NCI-H526 treated with DMSO at 0.1 percent for 48 hours (cell line): ENCODE measurements around the gene MYCBPAP.

ENCODE experiments used
- DNase-seq: peaks from one replicate; lab custom pipeline; 2025; lab: John Stamatoyannopoulos, UW

MYCBPAP gene

DNA sequence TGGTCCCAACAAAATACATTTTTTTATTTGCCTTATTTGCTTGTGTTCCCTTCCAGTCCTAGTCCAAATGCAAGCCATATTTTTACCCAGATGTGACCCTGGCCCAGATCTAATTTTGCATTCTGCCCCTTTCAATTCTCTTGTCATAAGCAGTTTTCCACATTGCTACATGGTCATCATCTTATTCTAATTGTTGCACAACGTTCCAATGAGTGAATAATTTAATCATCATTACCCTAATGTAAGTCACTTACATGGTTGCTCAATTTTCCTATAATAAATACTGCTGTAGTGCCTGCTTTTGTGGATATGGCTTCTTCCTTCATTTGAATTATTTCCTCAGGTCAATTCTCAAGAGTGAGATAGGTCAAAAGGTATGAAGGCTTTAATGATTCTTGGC lies 16.7 kb upstream of the MYCBPAP start:
- DNase-seq, result no peak

DNA sequence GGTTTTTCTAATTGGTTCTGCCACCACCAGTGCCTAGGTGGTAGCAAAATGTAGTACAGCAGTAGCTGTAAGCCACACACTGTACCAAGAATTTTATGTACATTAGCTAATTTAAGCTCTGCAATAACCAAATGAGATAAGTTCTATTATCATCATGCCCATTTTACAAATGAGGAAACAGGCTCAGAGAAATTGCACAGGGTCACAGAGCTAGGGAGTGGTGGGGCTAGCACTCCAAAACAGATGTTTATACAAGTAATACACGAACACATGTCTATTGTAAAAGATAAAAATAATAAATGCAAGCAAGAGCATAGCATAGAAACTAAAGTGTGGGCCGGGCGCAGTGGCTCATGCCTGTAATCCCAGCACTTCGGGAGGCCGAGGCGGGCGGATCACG lies 16.0 kb upstream of the MYCBPAP start:
- DNase-seq, result no peak

DNA sequence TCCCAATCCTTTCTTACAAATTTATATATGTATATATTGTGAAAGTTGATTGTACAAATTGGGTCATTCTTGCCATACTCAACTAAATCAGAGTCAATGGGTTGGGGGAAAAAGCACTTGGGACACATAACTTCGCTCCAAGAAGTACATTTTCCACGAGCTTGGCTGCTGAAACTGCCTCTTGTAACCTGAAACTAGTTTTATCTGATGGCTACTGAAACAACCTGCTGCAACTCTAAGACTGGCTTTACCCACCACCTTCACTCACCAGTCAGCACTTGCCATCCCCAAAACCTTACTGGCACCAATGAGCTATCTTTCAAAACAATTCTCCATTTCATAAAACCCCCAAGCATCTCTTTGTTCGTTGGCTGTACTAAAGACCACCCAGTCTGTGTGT lies 14.5 kb upstream of the MYCBPAP start:
- no peak for DNase-seq

DNA sequence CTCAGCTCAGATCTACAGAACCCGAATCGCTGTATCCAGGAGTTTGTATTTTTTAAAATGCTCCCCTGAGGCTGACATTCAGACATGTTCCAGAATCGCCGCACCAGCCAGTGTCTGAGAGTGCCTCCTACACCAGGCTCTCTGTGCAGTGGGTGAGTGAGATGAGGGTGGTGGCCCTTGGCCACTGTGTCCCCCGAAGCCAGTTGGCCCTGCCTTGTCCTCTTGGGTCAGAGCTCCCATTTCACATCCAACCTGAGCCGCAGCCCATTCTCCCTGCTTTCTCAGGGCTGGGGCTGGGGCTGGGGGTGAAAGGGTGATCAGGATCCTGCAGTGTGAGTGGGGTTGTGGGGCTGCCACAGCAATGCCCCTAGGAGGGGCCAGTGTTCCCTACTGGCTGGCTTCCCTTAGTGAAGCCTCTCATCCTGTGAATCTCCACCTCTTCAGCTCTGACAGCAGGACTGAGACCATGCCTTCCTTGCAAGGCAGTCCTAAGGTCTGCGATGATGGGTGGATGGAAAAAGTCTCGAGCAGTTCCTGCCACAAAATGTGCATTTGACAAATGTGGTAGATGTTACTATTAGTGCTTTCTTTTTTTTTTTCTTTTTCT lies 12.9 kb upstream of the MYCBPAP start:
- DNase-seq, result no peak

DNA sequence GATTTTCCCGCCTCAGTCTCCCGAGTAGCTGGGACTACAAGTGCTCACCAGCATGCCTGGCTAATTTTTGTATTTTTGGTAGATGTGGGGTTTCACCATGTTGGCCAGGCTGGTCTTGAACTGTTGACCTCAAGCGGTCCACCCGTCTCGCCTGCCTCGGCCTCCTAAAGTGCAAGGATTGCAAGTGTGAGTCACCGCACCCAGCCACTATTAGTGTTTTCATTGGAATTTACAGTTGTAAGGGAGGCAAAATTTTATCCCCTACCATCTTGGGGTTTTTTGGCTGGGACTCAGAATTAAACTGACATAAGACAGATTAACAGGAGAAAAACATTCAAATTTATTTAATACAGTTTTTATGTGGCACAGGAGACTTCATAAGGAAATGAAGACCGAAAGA lies 12.3 kb upstream of the MYCBPAP start:
- no peak for DNase-seq

DNA sequence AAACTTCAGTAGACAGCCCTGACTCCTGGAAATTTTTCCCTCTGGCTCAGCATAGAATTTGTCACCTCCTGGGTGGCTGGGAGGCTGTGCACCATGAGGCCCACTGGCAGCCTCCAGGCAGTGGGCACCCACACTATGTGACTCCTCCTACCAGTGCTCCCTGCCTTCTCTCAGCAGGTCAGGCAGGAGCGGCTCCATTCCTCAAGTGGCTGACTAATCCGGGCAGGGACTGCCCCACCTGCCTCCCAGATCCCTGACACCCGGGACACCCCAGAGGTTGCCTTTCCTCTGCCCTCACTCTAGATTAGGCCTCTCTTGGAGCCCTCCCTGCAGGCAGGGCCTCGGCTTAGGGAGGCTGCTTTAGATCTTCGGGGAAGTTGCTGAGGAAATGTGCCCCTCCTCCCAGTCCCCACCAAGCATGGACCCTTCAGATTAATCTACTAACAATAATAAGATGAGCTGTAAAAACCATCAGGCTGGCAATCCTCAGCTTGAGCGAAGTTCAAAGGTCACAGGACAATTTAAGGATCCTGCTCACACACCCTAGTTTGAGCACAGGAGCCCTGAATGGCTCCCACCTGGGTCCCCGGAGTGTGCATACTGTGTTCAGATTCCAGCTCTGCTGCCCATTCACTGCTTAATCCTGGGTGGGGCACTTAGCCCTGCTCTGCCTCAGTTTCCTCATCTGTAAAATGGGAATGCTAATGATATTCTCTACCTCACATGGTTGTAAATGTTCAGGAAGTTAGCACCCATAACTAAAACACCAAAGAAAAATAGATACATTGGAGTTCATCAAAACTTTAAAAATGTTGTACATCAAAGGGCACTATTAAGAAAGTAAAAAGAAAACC lies 10.0 kb upstream of the MYCBPAP start:
- DNase-seq, result no peak

DNA sequence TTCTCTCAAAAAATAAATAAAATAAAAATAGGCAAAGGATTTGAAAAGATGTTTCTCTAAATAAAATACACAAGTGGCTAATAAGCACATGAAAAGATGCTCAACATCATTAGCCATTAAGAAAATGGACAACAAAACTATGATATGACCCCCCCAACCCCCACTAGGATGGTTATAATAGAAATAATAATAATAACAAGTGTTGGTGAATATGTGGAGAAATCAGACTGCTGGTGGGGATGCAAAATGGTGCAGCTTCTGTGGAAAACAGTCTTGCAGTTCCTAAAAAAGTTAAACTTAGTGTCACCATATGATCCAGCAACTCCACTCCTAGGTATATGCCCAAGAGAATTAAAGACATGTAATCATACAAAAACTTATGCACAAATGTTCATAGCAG lies 9.0 kb upstream of the MYCBPAP start:
- DNase-seq, result no peak

DNA sequence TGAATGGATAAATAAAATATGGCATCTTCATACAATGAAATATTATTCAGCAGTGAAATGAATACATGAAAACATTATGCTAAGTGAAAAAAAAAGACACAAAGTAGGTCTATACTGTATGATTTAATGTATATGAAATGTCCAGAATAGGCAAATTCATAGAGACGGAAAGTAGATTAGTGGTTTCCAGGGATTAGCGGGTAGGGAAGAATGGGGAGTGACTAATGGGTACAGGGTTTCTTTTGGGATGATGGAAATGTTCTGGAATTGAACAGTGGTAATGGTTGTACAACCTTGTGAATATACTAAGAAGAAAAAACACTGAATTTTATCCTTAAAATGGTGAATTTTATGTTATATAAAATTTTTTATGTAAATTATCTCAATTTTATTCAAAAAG lies 8.5 kb upstream of the MYCBPAP start:
- DNase-seq, result no peak

DNA sequence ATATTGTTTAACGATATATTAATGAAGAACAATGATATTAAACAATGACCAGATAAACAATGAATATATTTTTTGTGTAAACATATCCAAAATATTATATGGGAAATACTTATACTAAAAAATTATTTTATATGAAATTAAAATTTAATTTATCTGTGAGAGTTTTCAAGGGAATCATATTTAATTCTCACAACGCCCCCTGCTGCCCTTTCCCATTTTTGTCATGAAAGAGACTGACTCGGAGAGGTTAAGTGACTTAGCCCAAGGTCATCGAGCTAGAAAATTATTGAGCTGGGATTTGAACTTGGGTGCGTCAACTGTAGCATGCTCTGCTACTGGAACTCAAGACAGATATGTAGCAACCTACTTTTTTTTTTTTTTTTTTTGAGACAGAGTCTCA lies 7.2 kb upstream of the MYCBPAP start:
- peak; percentile 20 for DNase-seq

DNA sequence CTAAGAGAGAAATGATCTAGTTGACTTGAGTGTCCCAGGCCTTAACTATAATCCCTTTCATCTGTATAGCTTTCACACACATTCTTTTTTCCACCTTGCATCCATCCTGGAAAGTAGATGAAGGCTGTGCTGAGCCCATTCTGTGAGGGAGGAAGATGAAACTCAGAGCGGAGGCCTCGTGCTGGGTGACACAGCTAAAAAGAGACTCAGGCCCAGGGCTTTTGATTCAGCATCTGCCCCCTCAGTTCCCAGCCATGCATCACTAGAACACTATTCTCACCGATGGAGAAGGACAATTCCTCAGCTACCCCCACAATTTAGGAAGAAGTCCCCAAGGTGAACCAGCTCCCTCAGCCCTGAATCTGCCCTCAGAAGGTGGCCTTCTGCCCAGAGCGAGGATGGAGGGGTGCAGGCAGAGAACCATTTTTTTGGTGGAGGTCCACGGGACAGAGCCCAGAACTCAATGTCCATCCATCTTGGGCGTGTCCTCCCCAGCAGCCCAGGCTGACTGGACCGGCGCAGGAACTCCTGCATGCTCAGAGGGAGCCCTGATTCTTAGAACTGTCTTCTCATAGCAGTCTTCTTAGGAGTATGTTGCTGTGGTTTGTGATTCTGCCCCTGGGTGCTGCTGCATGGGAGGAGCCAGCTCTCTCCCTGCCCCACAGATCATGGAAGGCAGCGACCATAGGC lies 5.8 kb upstream of the MYCBPAP start:
- no peak for DNase-seq

DNA sequence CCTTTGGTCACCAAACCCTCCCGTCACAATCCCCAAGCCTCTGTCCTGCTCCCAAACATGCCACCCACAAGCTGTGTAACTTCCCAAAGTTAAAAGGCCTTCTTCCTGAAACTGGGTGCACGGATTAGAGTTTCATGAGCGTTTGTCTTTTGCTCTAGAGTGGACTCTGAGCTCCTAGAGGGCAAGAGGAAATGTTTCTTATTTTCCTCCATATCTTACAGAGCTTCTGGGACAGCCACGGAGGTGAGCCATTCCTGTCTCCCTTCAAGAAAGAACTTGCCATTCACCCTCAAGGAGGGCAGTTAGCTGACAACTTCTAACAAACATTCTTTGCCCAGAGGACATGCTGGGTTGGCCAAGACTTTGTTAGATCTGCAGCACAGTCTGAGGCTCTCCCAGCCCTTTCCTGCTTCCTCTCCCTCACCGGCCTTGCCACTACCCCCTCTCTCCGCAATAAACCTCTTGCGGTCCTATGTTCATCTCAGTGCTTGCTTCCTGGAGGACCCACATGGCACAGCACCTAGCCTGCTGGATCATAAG lies 2.6 kb upstream of the MYCBPAP start:
- DNase-seq, result no peak

DNA sequence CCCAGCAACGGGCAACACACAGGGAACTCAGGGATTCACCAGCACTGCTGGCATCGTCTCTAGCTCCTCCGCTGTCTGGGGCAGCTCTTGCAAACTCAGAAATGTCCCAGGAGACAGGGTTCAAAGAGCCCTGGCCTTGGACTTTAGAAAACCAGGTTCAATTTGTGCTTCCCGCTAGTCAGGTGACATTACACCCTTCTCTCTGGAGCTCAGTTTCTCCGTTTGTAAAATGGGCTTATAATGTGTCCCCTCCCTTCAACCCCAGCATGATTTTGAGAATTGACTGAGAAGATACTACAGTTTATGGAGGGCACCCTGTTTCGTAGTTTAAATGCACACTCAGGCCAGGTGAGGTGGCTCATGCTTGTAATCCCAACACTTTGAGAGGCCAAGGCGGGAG lies 1.9 kb upstream of the MYCBPAP start:
- no peak for DNase-seq

DNA sequence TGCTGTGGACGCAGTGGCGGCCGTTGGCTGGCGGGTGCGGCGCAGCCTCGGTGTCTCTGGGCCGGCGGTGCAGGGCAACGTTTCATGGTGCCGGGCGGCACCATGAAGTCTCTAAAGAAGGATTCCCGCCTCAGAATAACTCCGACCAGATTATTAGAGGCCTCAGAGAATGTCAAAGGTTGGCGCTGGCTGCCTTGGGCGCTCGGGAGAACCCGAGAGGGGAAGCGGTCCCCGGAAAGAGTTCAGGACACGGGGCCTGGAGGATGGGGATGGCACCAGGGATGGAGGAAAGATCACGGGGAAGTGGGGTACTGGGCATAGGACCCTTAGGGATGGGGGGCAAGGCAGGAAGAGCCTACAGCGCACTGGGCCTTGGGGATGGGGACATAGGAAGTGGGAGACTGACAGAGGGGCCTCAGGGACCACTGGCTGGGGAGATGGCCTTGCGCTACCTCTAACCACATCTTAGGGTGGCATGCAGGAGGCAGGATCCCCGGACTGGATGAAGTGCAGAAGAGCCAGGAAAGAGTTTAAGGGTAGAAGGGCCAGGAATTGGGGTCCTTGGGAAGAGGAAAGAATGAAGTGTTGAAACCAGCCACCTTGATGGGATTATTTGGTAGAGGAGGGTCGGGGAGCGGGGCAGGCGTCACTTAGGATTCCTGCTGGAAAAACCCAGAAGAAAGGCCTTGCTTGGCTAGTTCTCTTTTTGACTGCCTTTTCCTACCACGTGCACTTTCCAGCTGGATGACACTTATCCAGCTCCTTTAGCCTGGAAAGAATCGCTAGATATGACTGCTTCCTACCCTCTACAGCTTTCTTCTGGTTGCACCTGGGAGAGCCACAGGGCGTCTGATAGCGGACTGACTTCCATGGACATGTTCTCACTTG lies 578 bp downstream of the MYCBPAP start:
- peak; percentile 41 for DNase-seq

DNA sequence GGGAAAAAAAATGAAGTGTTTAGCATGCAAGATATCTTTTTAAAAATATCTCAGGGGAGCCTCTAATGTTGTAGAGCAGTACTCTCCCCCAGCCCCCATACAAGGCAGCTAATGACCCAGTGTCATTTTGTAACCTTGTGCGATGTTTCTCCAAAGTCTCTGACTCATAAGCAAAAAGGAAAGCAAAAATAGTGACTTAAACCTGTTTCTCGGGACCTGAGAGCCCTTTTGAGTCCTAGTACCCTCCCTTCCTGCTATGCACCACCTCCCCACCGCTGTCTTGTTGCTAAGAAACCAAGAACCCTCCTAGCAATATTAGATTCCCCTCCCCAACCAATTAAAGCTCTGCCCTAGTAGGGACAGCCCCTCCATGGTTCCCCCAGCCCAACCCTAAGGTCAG lies 2.8 kb downstream of the MYCBPAP start:
- no peak for DNase-seq

DNA sequence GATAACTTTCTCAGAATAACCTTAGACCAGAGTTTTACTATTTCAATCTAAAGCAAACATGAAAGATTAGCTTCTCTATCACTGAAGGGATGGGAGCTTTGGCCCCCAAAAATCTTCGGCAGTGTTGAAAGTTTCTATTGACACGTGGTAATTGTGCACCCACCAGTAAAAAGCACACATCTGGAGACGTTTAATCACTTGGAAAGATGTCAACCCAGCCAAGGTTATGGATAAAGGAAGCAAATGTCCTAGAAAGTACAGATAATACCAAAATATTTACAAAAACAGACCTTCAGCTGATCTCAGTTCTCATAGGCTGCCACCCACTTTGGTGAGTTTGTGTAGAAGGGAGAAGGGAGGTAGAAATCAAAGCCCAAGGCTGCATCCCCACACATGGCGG lies 5.3 kb downstream of the MYCBPAP start:
- no peak for DNase-seq

DNA sequence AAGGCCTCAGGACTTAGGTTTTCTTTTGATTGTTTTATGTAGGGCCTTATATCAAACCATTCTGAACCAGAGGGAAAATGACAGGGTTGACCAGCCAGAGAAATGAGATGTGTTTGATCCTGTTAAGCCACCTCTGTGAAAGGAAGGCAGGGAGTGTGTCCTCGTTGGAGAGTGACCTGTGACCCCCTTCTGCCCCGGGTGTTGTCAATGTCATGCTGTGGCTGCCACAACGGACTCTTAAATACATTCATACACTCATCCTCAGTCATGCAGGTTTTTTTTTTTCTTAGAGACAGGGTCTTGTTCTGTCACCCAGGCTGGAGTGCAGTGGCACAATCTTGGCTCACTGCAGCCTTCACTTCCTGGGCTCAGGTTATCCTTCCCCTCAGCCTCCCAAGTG lies 6.1 kb downstream of the MYCBPAP start:
- DNase-seq, result no peak

DNA sequence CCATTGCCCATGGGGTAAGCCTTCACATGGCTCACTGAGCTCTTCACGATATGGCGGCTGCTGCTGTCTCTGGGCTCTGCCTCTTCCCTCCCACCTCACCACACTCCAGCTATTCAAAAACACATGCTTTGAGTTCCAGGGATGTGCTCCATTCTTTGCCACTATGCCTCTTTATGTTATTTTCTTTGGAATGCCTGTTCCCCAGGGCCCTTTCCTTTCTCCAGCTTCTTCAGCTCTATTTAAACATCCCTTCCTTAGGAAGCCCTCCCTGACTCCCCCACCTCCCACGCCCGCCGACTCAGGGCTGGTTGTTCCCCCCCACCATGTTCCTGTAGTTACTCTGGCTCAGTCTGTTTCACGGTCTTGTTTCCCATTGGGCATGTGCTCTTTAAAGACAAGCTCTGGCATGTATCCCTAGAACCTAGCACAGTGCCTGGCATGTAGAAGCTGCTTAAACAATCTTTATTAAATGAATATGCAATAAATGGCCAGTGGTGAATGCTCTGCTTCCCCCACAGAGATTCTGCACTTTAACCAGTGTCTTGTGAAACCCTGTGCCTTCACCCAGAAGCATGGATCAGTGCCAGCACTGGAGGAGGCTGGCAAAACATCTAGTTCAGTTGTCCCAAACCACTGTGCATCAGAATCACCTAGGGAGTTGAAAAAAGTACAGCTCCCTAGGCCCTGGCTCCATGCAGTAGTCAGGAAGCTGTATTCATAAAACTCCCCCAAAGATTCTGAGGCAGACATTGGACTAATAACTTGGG lies 6.9 kb downstream of the MYCBPAP start:
- no peak for DNase-seq

DNA sequence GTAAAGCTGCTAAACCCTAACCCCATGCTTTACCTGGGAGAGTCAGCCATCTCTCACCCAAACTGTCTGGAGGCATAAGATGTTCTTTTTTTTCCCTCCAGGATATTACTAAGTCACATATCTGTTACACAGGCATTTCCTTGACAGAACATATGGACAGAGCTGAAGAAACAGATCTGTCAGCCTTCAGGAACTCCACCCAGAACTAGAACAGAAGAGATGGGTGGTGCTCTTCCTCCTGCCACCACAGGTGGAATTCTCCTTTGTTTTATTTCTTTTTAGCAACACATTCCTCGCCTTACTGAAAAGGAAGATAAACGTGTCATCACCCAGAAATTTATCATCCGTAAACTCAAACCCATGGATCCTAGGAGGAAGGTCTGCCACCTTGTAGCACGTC lies 8.8 kb downstream of the MYCBPAP start:
- DNase-seq, result no peak

DNA sequence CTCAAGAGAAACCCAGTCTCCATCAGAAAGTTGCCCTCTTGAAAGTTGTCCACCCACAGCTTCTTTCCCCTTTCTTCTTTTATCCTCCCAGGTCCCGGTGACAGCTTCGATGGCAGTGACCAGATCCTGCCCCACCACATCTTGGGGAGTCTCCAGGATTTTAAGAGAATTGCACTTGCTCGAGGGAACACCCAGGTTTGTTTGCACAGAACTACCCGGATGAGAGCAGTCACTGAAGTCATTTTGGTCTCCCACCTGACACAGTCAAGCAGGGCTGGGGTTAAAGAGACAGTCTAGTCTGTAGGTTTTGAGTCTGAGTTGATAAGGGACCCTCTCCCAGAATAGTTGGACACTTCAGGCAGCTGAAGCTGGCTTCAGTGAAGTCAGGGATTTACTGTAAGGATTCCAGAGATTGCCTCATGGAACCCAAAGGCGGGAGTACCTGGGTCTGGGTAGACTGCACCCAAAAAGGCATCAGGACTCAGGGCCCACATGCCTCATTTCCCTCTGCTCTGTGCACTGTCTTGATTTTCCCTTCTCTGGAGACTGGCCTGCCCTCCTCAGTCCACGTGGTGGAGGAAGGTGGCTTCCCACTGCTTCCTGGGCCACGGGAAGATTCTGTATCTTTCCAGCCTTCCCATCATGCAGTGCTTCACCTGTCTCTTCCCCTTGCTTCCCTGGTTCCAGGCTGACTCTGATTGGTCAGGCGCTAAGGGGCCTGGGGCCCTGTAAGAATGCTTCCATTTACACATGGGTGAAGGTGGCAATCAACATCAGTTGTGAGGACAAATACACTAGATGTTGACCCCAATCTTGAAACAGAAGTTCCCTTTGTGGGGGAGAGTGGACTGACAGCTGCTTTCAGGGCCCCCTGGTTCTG lies 9.5 kb downstream of the MYCBPAP start:
- no peak for DNase-seq

DNA sequence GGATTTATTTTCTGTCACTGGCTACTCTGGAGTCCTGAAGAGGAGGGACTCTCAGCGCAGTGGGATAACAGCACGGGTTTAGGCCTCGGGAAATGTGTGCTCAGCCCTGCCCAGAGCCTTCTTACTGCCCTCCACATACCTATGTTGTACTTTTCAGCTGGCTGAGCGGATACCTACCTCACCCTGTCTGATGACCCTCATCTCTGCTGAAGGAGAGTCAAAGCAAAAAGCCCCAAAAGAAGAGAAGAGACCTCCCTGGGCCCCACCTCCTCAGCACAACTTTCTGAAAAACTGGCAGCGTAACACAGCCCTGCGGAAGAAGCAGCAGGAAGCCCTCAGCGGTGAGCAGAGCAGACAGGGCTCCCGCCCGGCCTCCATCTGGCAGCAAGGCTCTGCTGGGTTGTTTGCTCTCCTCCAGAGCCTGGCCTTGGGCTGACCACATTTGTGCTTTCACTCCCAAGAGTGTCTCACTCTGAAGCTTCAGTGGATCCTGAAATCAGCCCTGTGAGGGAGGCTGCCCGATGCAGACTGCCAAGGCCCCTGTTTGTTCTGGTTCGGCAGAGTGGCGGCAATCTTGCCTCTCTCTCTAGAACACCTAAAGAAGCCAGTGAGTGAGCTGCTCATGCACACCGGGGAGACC lies 10.3 kb downstream of the MYCBPAP start:
- no peak for DNase-seq
